Memory B cell (primary cell): ENCODE data around the gene FKBP14.

Experiments used
- ATAC-seq: fragments of 150-1000 bp; cut with Tn5 transposase; 2 replicates; pipeline ENCODE4 v1.10.0; 2021; ENCODE audit warnings: low read depth, mild to moderate bottlenecking, moderate library complexity
- DNase-seq, 2 donors: peaks; one replicate each; pipeline ENCODE4 v3.0.0; 2022; ENCODE audit warnings: low spot score in 2 of 2
- H3K27ac Mint-ChIP-seq: one replicate; pipeline ENCODE4 v1.8.0; 2022; ENCODE audit warnings: mild to moderate bottlenecking, moderate library complexity, mixed read lengths
- H3K27me3 Mint-ChIP-seq: one replicate; pipeline ENCODE4 v1.8.0; 2022; ENCODE audit warnings: mixed read lengths
- H3K36me3 Mint-ChIP-seq: one replicate; pipeline ENCODE4 v1.8.0; 2022; ENCODE audit warnings: mild to moderate bottlenecking, mixed read lengths
- H3K4me1 Mint-ChIP-seq: one replicate; pipeline ENCODE4 v1.8.0; 2022; ENCODE audit warnings: mixed read lengths
- H3K4me3 Mint-ChIP-seq: one replicate; pipeline ENCODE4 v1.8.0; 2022; ENCODE audit warnings: mild to moderate bottlenecking, moderate library complexity, mixed read lengths
- H3K9me3 Mint-ChIP-seq: one replicate; pipeline ENCODE4 v1.8.0; 2022; ENCODE audit warnings: mixed read lengths

FKBP14 gene

DNA sequence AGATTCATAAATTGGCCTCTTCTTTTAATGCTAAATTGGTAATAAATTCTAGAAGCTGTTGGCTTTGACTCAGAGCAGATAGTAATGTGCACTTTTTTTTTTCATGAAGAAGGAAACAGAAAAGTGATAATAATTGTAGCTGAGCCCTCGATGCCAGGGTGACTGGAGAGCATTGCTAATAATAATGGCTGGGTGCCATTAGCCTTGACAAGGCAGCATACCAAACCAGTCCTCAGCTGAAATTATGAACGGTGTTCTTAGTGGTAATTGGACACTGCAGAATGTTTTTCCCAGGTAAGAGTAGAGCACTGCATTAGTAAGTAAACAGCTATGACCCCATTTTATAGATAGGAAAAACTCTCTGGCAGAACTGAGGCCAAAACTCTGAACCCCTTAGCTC lies 20.6 kb upstream of the FKBP14 start:
- ATAC-seq (no peak), DNase-seq (no peak)
- H3K27ac Mint-ChIP-seq, result no peak overlapping the region
- H3K4me3 Mint-ChIP-seq, result no peak overlapping the region
- peaks cover 22% of the 10 kb centered on the region for H3K36me3 Mint-ChIP-seq
- no peaks in the 10 kb centered on the region for H3K9me3 Mint-ChIP-seq
- no peaks in the 10 kb centered on the region for H3K27me3 Mint-ChIP-seq
- no peaks in the 10 kb centered on the region for H3K4me1 Mint-ChIP-seq

DNA sequence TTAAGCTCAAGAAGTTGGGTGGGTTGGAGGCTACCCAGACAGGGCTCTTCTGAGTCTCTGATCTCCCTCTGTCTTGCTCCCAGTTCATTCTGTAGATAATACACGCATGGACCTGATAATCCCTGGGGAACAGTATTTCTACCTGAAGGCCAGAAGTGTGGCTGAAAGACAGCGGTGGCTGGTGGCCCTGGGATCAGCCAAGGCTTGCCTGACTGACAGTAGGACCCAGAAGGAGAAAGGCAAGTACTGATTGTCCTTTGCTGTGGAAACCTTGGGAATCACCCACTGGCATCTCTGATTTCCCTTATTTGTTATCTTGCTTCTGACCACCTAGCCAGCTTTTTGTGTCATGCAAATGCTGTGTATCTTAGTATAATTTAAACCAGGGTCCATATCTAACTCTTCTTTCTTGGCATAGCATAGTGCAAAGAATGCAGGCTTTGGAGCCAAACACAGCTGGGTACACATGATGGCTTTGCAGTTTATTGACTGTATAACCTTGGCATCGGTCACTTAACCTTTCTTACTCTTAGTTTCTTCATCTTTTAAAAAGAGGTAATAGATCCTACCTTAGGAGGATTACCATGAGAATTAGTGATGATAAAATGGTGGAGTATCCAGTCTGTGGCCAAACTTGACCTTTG lies 19.7 kb upstream of the FKBP14 start:
- Mint-ChIP-seq H3K27ac (no peak overlapping the region), H3K9me3 (no peaks in the 10 kb centered on the region), H3K4me3 (no peak overlapping the region), H3K4me1 (no peaks in the 10 kb centered on the region), H3K27me3 (no peaks in the 10 kb centered on the region), H3K36me3 (peaks cover 23% of the 10 kb centered on the region)
- no peak for DNase-seq
- no peak for ATAC-seq

DNA sequence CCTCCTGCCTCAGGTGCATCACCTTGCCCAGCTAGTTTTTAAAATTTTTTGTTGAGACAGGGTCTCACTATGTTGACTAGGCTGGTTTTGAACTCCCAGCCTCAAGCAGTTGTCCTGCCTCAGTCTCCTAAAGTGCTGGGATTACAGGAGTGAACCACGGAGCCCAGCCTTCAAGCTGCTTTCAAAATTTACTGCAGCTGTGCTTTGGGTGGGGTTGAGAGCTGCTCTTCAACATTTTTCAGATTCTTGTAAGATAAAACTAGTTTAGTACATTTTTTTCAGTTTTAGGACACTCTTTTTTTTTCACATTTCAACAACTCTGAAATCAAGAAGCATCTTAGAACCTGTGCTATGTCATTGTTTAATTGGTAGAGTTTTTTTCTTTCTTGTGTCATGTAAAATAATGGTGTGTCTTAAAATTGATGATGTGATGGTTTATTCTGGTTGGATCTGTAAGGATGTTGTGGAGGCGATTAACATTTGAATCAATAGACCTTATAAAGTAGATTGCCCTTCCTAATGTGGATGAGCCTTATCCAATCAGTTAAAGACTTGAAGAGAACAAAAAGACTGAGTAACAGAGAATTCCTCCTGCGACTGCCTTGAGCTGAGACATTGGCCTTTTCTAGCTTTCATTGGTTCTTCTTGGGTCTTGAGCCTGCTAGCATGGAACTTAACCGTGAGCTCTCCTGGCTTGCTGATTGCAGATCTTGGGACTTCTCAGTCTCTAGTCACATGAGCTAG lies 15.2 kb upstream of the FKBP14 start:
- no peak for ATAC-seq
- Mint-ChIP-seq H3K27me3 (no peaks in the 10 kb centered on the region), H3K27ac (no peak overlapping the region), H3K4me1 (no peaks in the 10 kb centered on the region), H3K36me3 (peaks cover 7% of the 10 kb centered on the region), H3K9me3 (no peaks in the 10 kb centered on the region), H3K4me3 (no peak overlapping the region)
- no peak for DNase-seq

DNA sequence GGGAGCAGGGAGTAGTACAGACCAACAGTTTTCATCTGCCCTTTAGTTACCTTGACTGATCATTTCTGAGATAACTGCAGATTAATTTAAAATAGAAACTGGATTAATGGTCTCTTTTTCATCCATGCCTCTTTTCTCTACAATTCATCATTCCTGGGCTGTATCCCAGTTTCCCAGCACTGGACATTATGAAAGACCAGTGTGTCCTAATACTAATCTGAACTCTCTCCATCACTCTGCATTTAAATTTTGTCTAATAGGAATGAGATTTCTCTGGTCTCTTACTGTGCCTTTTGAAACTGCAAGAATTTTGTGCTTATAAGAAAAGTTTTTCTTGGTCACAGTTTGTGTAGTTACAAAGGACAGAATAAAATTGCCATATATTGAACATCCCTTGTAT lies 14.4 kb upstream of the FKBP14 start:
- ATAC-seq (no peak), DNase-seq (no peak)
- Mint-ChIP-seq H3K9me3 (no peaks in the 10 kb centered on the region), H3K36me3 (peaks cover 7% of the 10 kb centered on the region), H3K4me1 (no peaks in the 10 kb centered on the region), H3K27ac (no peak overlapping the region), H3K27me3 (no peaks in the 10 kb centered on the region), H3K4me3 (no peak overlapping the region)

DNA sequence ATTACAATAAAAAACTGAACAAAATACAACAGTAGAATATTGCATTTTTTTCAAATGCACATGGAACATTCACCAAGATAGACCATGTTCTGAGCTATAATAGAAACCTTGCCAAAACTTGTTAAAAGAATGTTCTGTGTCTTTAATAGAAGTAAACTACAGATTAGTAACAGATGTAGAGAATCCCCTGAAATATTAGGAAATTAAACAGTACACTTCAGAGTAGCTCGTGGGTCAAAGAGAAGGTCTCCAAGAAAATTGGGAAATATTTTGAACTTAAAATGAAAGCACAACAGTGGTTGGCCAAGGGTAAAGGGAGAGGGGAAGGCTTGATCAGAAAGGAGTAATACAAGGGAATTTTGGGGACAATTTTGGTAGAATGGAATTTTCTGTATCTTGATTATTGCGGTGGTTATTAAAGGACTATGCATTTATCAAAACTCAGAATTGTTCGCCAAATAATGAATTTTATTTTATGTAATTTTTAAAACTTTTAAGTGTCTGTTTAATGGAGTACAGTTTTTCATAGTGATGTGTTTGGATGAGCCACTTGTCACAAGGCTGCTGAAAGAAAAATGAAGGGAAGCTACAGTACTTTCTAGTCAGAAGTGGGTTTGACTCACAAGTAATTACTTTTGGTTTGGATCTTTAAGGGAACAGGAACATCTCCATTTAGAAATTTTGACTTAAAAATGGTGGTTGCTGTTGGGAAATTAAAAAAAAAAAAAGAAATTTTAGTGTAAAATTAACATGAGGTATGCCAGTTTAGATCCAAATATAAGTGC lies 11.9 kb upstream of the FKBP14 start:
- no peak for DNase-seq
- H3K4me1 Mint-ChIP-seq, result no peaks in the 10 kb centered on the region
- no peaks in the 10 kb centered on the region for H3K27me3 Mint-ChIP-seq
- no peaks in the 10 kb centered on the region for H3K9me3 Mint-ChIP-seq
- H3K27ac Mint-ChIP-seq, result no peak overlapping the region
- ATAC-seq, result no peak
- H3K36me3 Mint-ChIP-seq, result peaks cover 8% of the 10 kb centered on the region
- no peak overlapping the region for H3K4me3 Mint-ChIP-seq

DNA sequence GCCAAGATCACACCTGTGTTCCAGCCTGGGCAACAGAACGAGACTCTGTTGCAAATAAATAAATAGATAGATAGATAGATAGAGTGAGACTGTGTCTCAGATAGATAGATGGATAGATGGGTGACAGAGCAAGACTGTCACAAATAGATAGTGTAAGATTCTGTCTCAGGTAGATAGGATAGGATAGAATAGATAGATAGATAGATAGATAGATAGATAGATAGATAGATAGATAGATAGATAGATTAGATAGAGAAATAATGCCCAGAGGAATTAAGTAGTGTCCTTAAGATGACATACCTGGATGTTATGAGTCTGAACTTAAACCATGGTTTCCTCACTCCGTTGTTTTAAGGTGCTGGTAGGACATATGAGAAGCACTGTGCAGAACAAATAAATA lies 9.7 kb upstream of the FKBP14 start:
- no peak overlapping the region for H3K27ac Mint-ChIP-seq
- no peaks in the 10 kb centered on the region for H3K4me1 Mint-ChIP-seq
- DNase-seq, result no peak
- H3K4me3 Mint-ChIP-seq, result no peak overlapping the region
- no peaks in the 10 kb centered on the region for H3K27me3 Mint-ChIP-seq
- H3K9me3 Mint-ChIP-seq, result no peaks in the 10 kb centered on the region
- H3K36me3 Mint-ChIP-seq, result peaks cover 6% of the 10 kb centered on the region
- no peak for ATAC-seq

DNA sequence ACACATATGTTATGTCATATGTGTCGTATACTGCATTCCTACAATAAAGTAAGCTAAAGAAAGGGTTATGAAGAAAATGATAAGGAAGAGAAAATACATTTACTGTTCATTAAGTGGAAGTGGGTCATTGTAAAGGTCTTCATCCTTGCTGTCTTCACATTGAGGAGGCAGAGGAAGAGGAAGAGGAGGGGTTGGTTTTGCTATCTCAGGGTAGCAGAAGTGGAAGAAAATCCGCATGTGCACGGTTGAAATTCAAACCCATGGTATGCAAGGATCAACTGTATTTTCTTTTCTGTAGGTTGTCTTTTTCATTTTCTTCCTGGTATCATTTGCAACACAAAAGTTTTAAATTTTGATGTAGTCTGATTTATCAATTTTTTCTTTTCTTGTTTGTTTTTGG lies 8.0 kb upstream of the FKBP14 start:
- no peak overlapping the region for H3K27ac Mint-ChIP-seq

DNA sequence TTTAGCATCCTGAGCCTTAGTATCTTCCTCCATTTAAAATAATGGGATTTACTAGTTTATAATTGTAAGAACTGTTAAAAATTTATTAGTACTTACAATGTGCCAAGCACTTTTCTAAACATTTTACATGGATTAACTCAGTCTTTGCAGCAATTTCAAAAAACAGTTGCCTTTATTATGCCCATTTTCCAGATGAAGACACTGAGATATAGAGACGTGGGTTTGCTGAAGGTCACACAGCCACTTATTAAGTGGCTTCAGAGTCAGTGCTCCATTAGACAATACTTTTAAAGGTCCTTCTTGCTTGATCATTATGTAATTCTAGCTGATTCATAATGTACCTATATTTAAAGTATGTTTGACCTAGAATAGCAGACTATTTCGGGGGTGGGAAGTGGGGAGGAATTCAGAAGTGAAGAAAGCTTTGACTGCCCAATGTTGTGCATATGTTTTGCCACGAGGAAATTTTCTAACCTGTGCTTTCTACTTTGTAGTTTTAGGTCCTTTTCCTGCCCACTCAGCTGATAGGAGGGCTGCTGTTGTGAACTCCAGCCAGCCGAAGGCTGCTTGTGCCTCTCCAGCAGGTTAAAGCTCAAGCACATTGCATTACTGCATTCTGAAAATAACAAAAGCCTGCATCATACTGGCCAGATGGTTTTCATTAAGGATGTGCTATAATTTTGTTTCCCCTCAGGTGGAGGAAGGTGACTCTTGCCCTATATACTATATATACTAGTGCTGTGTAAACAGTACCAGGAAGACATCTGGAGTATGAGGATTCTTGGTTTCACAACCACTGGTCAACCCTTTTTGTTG lies 6.0 kb upstream of the FKBP14 start:
- DNase-seq (no peak), ATAC-seq (no peak)
- Mint-ChIP-seq H3K4me3 (no peak overlapping the region), H3K27me3 (no peaks in the 10 kb centered on the region), H3K36me3 (peaks cover 6% of the 10 kb centered on the region), H3K9me3 (no peaks in the 10 kb centered on the region), H3K4me1 (peaks cover 5% of the 10 kb centered on the region), H3K27ac (no peak overlapping the region)

More for the DNA sequence above, 8.0 kb upstream of the FKBP14 start:
- H3K4me1 Mint-ChIP-seq, result no peaks in the 10 kb centered on the region
- H3K27me3 Mint-ChIP-seq, result no peaks in the 10 kb centered on the region
- H3K36me3 Mint-ChIP-seq, result peaks cover 6% of the 10 kb centered on the region
- ATAC-seq (no peak), DNase-seq (no peak)
- no peaks in the 10 kb centered on the region for H3K9me3 Mint-ChIP-seq
- H3K4me3 Mint-ChIP-seq, result no peak overlapping the region

DNA sequence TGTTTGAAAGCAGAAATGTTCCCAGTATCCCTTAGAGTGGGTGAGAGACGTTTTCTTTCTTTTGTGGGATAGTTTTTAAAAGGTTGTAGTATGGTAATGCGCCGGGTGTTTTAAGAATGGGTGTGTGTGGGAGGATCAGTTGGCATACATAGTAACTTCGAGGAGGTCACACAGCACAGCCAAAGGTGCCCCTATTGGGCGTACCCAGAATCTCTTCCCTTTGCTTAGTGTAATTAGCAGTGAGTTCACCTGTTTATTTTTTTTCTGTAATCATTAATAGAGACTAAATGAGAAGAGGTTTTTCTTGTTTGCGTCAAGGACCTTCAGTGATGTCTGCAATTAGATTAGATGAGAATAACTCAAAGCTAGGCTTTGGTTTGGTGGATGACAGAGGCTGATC lies 3.2 kb upstream of the FKBP14 start:
- Mint-ChIP-seq H3K27me3 (no peaks in the 10 kb centered on the region), H3K4me3 (peak overlapping the region; percentile 97), H3K36me3 (peaks cover 6% of the 10 kb centered on the region), H3K9me3 (no peaks in the 10 kb centered on the region), H3K4me1 (peaks cover 14% of the 10 kb centered on the region), H3K27ac (peak overlapping the region; percentile 57)
- ATAC-seq (no peak), DNase-seq (no peak)

DNA sequence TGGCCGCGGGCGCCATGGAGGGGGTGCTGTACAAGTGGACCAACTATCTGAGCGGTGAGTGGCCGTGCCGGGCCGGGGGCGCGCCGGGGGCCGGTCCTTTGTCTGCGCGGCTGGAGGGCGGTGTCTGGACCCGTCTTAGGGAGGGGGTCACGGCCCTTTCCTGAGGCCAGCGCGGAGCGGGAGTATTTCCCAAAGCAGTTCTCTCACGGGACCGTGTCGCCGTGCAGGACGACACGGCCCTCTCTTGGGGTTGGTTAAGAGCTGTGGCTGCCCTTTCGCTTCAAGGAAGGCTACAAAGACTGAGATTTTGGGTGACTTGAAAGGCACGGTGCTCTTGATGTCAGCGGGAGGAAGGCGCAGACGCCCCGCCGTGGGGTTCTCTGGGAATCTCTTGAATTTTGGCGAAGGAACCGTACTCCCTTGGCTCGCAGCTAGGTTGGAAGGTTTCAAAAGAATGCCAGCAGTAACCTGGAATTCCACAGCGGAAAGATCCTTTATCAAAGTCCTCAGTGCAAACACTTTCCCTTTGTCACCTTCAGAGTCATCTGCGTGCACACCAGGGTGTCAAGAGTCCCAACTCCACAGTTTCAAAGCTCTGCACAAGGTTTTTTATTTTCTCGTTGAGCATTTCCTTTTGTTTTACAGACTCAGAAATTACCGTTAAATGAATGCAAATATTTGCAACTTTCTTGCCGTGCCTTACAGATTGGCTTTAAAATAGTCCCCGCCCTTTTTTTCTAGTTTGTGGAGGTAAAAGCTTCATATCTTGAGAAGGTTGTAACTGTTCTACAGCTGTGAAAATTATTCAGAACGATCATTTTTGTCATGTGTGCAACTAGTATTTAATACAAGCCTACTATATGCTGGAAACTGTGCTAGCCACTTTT lies 2.5 kb upstream of the FKBP14 start:
- H3K36me3 Mint-ChIP-seq, result peaks cover 2% of the 10 kb centered on the region
- H3K9me3 Mint-ChIP-seq, result no peaks in the 10 kb centered on the region
- peak in 1 of 2 donors; percentile 16 for DNase-seq
- H3K27me3 Mint-ChIP-seq, result no peaks in the 10 kb centered on the region
- H3K4me1 Mint-ChIP-seq, result peaks cover 14% of the 10 kb centered on the region
- H3K4me3 Mint-ChIP-seq, result peak overlapping the region; percentile 97
- peak; percentile 18 for ATAC-seq
- peak overlapping the region; percentile 57 for H3K27ac Mint-ChIP-seq

DNA sequence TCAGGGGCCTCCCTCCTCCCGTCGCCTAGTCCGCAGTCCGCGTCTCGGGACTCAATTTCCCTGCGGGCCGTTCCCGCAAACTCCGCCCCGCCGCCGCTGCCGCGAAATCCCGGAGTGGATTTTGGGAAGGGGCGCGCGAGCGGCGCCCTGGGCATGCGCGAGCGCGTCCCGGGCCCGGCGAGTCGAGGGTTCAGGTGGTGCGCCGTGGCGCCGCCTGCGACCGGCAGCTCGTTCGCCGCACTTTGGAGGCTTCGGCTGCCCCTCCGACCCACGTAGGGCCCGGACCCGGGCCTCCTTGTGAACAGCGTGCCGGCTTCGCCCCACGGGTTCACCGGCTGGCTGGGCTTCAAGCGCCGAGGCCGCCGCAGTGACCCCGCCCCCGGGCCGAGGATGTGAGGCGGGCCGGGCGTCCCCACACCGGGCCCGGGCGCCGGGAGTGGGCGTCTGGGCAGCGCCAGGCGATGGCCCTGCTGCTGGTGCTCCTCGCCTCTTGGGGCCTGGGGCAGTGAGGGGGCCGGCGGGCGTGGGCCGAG lies 1.8 kb upstream of the FKBP14 start, which contains the start of gene PLEKHA8:
Gene PLEKHA8, plus strand, starts transcription at position 197 of the 533 bp plus-strand sequence. CDS start 351 bp downstream, outside the sequence.
- H3K4me1 Mint-ChIP-seq, result peaks cover 17% of the 10 kb centered on the region
- H3K27ac Mint-ChIP-seq, result peak within 1 kb of the TSS; percentile 97
- H3K36me3 Mint-ChIP-seq, result peaks cover 1% of the 10 kb centered on the region
- H3K27me3 Mint-ChIP-seq, result no peaks in the 10 kb centered on the region
- H3K4me3 Mint-ChIP-seq, result peak within 1 kb of the TSS; percentile 97
- ATAC-seq (peak; percentile 50), DNase-seq (peak; percentile 87 to 97)
- no peaks in the 10 kb centered on the region for H3K9me3 Mint-ChIP-seq

DNA sequence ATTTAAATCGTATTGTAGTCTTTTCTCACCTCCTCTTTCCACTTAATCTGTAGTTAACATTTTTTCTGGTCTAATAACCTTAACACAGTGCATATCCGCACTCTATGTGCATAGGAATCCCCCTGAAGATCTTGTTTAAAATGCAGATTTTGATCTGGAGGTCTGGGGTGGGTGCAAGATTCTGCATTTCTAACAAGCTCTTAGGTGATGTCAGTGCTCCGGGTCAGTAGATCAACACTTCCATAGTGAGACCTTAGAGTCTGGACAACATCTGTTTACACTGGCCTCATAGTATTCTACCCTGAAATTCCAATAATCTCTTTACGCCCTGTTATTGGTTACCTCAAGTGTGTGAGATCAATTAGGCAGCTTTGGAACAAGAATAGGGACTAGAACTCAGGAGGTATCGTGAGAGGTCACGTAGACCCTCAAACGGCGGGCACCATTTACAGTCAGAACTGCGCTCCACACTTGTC lies 1.3 kb upstream of the FKBP14 start:
- peaks cover 1% of the 10 kb centered on the region for H3K36me3 Mint-ChIP-seq
- no peaks in the 10 kb centered on the region for H3K9me3 Mint-ChIP-seq
- no peaks in the 10 kb centered on the region for H3K27me3 Mint-ChIP-seq
- peak overlapping the region; percentile 97 for H3K27ac Mint-ChIP-seq
- no peak for ATAC-seq
- peaks cover 19% of the 10 kb centered on the region for H3K4me1 Mint-ChIP-seq
- H3K4me3 Mint-ChIP-seq, result peak overlapping the region; percentile 97
- DNase-seq, result no peak
